ENCODE results near the gene CFL1. TPM values are rescaled to one million over a fixed set of nuclear protein-coding genes. Genes with fewer than 3 reads are reported as not detected.

CFL1 gene
- total RNA-seq, 2 experiments from 2014 or later = 1,043 to 1,085 TPM

- H3K4me3 Mint-ChIP-seq = peak overlapping the region; percentile 97
- no peaks in the 10 kb centered on the region for H3K9me3 Mint-ChIP-seq
- no peaks in the 10 kb centered on the region for H3K27me3 Mint-ChIP-seq (ENCODE audit: low read depth)
- peak overlapping the region; percentile 95 for H3K27ac Mint-ChIP-seq
- intact Hi-C loops (cut with micrococcal nuclease) = no loop called here
- peaks cover 52% of the 10 kb centered on the region for H3K4me1 Mint-ChIP-seq (ENCODE audit: low read depth)
- CTCF ChIA-PET = interaction anchor here (0.6 to 14.7 kb wide), 23 partner anchors 9 to 520 kb away, joined by 3 to 178 read pairs (median 5); partner anchors contain the start of genes BANF1, CFL1, EFEMP2 and EIF1AD
- peaks cover 33% of the 10 kb centered on the region for H3K36me3 Mint-ChIP-seq (ENCODE audit: low read depth)
- DNase-seq = no peak
Observed at GRCh38 chr11:65886826-65887722, 29.1 kb upstream of the CFL1 start.

- H3K4me1 Mint-ChIP-seq (ENCODE audit: low read depth) = peaks cover 57% of the 10 kb centered on the region
- no peaks in the 10 kb centered on the region for H3K9me3 Mint-ChIP-seq
- CTCF ChIA-PET = interaction anchor here (0.7 to 14.7 kb wide), 26 partner anchors 8 to 174 kb away, joined by 3 to 178 read pairs (median 8); partner anchors contain the start of genes CFL1, EFEMP2, MUS81 and SNX32
- intact Hi-C loops (cut with micrococcal nuclease) = loop anchor here (2.0 kb wide), 1 partner anchor 25 kb away; no protein-coding TSS in a partner anchor
- no peak overlapping the region for H3K27ac Mint-ChIP-seq
- H3K27me3 Mint-ChIP-seq (ENCODE audit: low read depth) = no peaks in the 10 kb centered on the region
- peaks cover 29% of the 10 kb centered on the region for H3K36me3 Mint-ChIP-seq (ENCODE audit: low read depth)
- H3K4me3 Mint-ChIP-seq = peak overlapping the region; percentile 97
- DNase-seq = no peak
Observed at GRCh38 chr11:65885808-65886536, 28.0 kb upstream of the CFL1 start.

- no peak for DNase-seq
- CTCF ChIA-PET = interaction anchor here (0.6 to 14.7 kb wide), 41 partner anchors 10 to 404 kb away, joined by 3 to 178 read pairs (median 6); partner anchors contain the start of genes CFL1, EFEMP2, MUS81 and SART1
- Mint-ChIP-seq H3K36me3 (ENCODE audit: low read depth) (peaks cover 29% of the 10 kb centered on the region), H3K27ac (no peak overlapping the region), H3K4me1 (ENCODE audit: low read depth) (peaks cover 63% of the 10 kb centered on the region), H3K27me3 (ENCODE audit: low read depth) (no peaks in the 10 kb centered on the region), H3K4me3 (no peak overlapping the region), H3K9me3 (no peaks in the 10 kb centered on the region)
- intact Hi-C loops (cut with micrococcal nuclease) = loop anchor here (2.0 kb wide), 1 partner anchor 26 kb away; no protein-coding TSS in a partner anchor
Observed at GRCh38 chr11:65885231-65885630, 27.3 kb upstream of the CFL1 start.

- peak; percentile 86 for DNase-seq
- intact Hi-C loops (cut with micrococcal nuclease) = loop anchor here (1.0 to 2.0 kb wide), 2 partner anchors 26 to 105 kb away; no protein-coding TSS in a partner anchor
- Mint-ChIP-seq H3K4me1 (ENCODE audit: low read depth) (peaks cover 63% of the 10 kb centered on the region), H3K27me3 (ENCODE audit: low read depth) (no peaks in the 10 kb centered on the region), H3K9me3 (no peaks in the 10 kb centered on the region), H3K27ac (peak overlapping the region; percentile 80), H3K4me3 (no peak overlapping the region), H3K36me3 (ENCODE audit: low read depth) (peaks cover 29% of the 10 kb centered on the region)
- CTCF ChIA-PET = interaction anchor here (0.6 to 14.7 kb wide), 47 partner anchors 11 to 1102 kb away, joined by 3 to 178 read pairs (median 5); partner anchors contain the start of genes CFL1, EFEMP2, MUS81 and SART1
Observed at GRCh38 chr11:65884716-65885092, 26.7 kb upstream of the CFL1 start.

- Mint-ChIP-seq H3K9me3 (no peaks in the 10 kb centered on the region), H3K4me3 (no peak overlapping the region), H3K36me3 (ENCODE audit: low read depth) (peaks cover 29% of the 10 kb centered on the region), H3K27me3 (ENCODE audit: low read depth) (no peaks in the 10 kb centered on the region), H3K4me1 (ENCODE audit: low read depth) (peaks cover 63% of the 10 kb centered on the region), H3K27ac (peak overlapping the region; percentile 80)
- CTCF ChIA-PET = interaction anchor here (0.6 to 14.7 kb wide), 43 partner anchors 10 to 1101 kb away, joined by 3 to 178 read pairs (median 5); partner anchors contain the start of genes CFL1, EFEMP2, MUS81 and SART1
- no peak for DNase-seq
- intact Hi-C loops (cut with micrococcal nuclease) = loop anchor here (1.0 to 2.0 kb wide), 2 partner anchors 27 to 105 kb away; no protein-coding TSS in a partner anchor
Observed at GRCh38 chr11:65883786-65884715, 26.1 kb upstream of the CFL1 start.

DNA sequence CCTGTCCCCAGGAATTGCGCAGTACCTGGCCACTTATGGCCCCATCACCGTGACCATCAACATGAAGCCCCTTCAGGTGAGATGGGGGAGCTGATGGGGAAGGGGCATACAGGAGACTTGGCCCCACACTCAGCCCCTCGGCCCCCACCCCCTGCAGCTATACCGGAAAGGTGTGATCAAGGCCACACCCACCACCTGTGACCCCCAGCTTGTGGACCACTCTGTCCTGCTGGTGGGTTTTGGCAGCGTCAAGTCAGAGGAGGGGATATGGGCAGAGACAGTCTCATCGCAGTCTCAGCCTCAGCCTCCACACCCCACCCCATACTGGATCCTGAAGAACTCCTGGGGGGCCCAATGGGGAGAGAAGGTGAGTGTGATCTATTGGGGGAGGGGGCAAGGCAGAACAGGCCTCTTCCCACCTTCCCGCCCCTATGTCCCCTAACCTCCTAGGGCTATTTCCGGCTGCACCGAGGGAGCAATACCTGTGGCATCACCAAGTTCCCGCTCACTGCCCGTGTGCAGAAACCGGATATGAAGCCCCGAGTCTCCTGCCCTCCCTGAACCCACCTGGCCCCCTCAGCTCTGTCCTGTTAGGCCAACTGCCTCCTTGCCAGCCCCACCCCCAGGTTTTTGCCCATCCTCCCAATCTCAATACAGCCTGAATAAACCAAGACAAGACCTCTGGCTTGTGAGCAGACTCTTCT, 25.2 kb upstream of the CFL1 start:
- peaks cover 27% of the 10 kb centered on the region for H3K36me3 Mint-ChIP-seq (ENCODE audit: low read depth)
- no peak overlapping the region for H3K4me3 Mint-ChIP-seq
- CTCF ChIA-PET = interaction anchor here (0.7 to 14.7 kb wide), 13 partner anchors 12 to 112 kb away, joined by 3 to 178 read pairs (median 10); partner anchors contain the start of genes CFL1, EFEMP2 and MUS81
- no peaks in the 10 kb centered on the region for H3K27me3 Mint-ChIP-seq (ENCODE audit: low read depth)
- H3K4me1 Mint-ChIP-seq (ENCODE audit: low read depth) = peaks cover 64% of the 10 kb centered on the region
- intact Hi-C loops (cut with micrococcal nuclease) = no loop called here
- DNase-seq = no peak
- H3K9me3 Mint-ChIP-seq = no peaks in the 10 kb centered on the region
- H3K27ac Mint-ChIP-seq = no peak overlapping the region

GRCh38 chr11:65882120-65883057, 24.4 kb upstream of the CFL1 start:
- Mint-ChIP-seq H3K4me1 (ENCODE audit: low read depth) (peaks cover 58% of the 10 kb centered on the region), H3K27ac (no peak overlapping the region), H3K9me3 (no peaks in the 10 kb centered on the region), H3K27me3 (ENCODE audit: low read depth) (no peaks in the 10 kb centered on the region), H3K36me3 (ENCODE audit: low read depth) (peaks cover 25% of the 10 kb centered on the region), H3K4me3 (no peak overlapping the region)
- CTCF ChIA-PET = interaction anchor here (0.7 to 14.7 kb wide), 4 partner anchors 8 to 112 kb away, joined by 3 to 178 read pairs (median 3); partner anchors contain the start of genes CCDC85B, CFL1 and MUS81
- DNase-seq = no peak
- intact Hi-C loops (cut with micrococcal nuclease) = no loop called here

DNA sequence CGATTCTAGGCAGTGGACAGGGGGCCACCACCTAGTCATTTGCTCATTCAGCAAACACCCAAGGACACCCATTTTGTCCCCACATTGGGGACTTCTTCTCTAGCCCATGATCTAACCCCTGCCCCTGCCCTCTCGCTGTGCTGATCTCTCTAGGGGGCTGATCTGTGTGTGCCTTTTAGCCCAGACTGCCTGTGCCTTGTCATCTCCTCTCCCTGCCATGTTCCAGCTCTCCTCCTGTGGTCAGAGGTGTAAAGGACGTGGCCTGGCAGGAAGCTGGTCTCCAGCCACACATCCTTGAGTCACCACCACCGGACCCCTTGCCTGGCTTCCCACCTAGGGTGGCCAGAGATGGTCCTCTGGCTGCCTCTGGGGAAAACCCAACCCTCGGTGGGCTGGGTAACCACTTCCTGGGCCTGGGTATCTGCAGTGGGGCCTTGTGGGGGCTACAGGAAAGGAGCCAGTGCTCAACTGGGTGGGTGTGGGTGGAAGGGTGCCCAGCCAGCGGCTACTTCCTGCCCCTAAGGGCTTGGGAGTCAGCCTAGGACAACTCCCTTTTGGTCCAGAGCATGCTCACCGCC, 23.0 kb upstream of the CFL1 start:
- Mint-ChIP-seq H3K27ac (peak overlapping the region; percentile 7), H3K4me3 (no peak overlapping the region), H3K36me3 (ENCODE audit: low read depth) (peaks cover 15% of the 10 kb centered on the region), H3K4me1 (ENCODE audit: low read depth) (peaks cover 51% of the 10 kb centered on the region), H3K9me3 (no peaks in the 10 kb centered on the region), H3K27me3 (ENCODE audit: low read depth) (no peaks in the 10 kb centered on the region)
- DNase-seq = no peak
- intact Hi-C loops (cut with micrococcal nuclease) = no loop called here
- CTCF ChIA-PET = interaction anchor here (0.6 to 14.7 kb wide), 2 partner anchors 20 to 465 kb away, joined by 3 to 178 read pairs; partner anchors contain the start of genes CFL1 and MUS81

DNA sequence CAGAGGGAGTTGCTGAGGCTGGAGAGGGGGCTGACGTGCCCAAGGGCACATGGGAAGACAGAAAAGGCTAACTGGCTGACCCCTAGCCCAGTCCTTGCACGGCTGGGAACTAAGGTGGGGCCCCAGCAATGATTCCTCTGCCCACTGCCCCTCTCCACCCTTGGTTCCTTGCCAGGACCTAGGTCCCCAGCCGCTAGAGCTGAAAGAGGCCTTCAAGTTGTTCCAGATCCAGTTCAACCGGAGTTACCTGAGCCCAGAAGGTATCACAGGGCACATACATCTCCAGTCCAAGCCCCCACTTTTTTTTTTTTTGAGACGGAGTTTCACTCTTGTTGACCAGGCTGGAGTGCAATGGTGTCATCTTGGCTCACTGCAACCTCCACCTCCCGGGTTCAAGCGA, 22.0 kb upstream of the CFL1 start:
- H3K4me3 Mint-ChIP-seq = no peak overlapping the region
- H3K27ac Mint-ChIP-seq = no peak overlapping the region
- DNase-seq = no peak
- CTCF ChIA-PET = interaction anchor here (14.7 kb wide), 1 partner anchor 19 kb away, joined by 178 read pairs; the partner anchor contains the start of genes CFL1 and MUS81
- intact Hi-C loops (cut with micrococcal nuclease) = no loop called here
- H3K27me3 Mint-ChIP-seq (ENCODE audit: low read depth) = no peaks in the 10 kb centered on the region
- no peaks in the 10 kb centered on the region for H3K9me3 Mint-ChIP-seq
- H3K36me3 Mint-ChIP-seq (ENCODE audit: low read depth) = peaks cover 12% of the 10 kb centered on the region
- peaks cover 48% of the 10 kb centered on the region for H3K4me1 Mint-ChIP-seq (ENCODE audit: low read depth)

Measured in activated naive CD4-positive, alpha-beta T cell treated with anti-CD3 and anti-CD28 coated beads for 36 hours (primary cell).